Neural crest cell (in vitro differentiated cells): ENCODE data around the gene FAF1. TPM values are rescaled to one million over a fixed set of nuclear protein-coding genes. Genes with fewer than 3 reads are reported as not detected.
"Not testable (repeated sequence)": the region's sequence is repeated elsewhere in the genome, so short reads cannot be mapped to it uniquely, and the experiment has no call there.

Experiments
- DNase-seq: peaks from one replicate; pipeline ENCODE4 v3.0.0; 2021; ENCODE audit warnings: low read depth, mixed read lengths, low spot score
- H3K27ac Mint-ChIP-seq: one replicate; pipeline ENCODE4 v1.8.0; 2021; ENCODE audit warnings: mild to moderate bottlenecking, mixed read lengths; ENCODE audit not compliant: unreplicated experiment
- H3K27me3 Mint-ChIP-seq: 2 replicates; pipeline ENCODE4 v1.8.0; 2021; ENCODE audit warnings: low read depth, mild to moderate bottlenecking, mixed read lengths
- H3K36me3 Mint-ChIP-seq: 2 replicates; pipeline ENCODE4 v1.8.0; 2021; ENCODE audit warnings: low read depth, mild to moderate bottlenecking, mixed read lengths
- H3K4me1 Mint-ChIP-seq: 2 replicates; pipeline ENCODE4 v1.8.0; 2021; ENCODE audit warnings: mixed read lengths
- H3K4me3 Mint-ChIP-seq: one replicate; pipeline ENCODE4 v1.8.0; 2021; ENCODE audit warnings: mild to moderate bottlenecking, mixed read lengths
- H3K9me3 Mint-ChIP-seq: 2 replicates; pipeline ENCODE4 v1.8.0; 2021; ENCODE audit warnings: mixed read lengths
- CTCF ChIP-seq: fragments of 200-600 bp; sonication (generic); conservative IDR thresholded peaks from 2 replicates; pipeline ENCODE4 v1.5.0; 2021; ENCODE audit warnings: antibody characterized with exemption, mild to moderate bottlenecking
- total RNA-seq: library from RNA; stranded (reverse); gene quantifications from 2 replicates; pipeline ENCODE4 v1.2.1, GENCODE V29; 2021

Gene FAF1
- total RNA-seq, 1 donor from 2014 or later, result 73.0 TPM

- Mint-ChIP-seq H3K27me3 (no peaks in the 10 kb centered on the region), H3K36me3 (peaks cover 14% of the 10 kb centered on the region), H3K4me1 (no peaks in the 10 kb centered on the region)
Measured at GRCh38 chr1:50913954-50914353, 46.1 kb downstream of the FAF1 start.

GRCh38 chr1:50910356-50910755 lies 49.7 kb downstream of the FAF1 start:
- H3K9me3 Mint-ChIP-seq, H3K4me1 Mint-ChIP-seq, H3K27me3 Mint-ChIP-seq, H3K4me3 Mint-ChIP-seq: not testable (repeated sequence)
- peak; percentile 6 for DNase-seq
- Mint-ChIP-seq H3K27ac (peak overlapping the region; percentile 93), H3K36me3 (peaks cover 27% of the 10 kb centered on the region)

More at GRCh38 chr1:50913954-50914353, 46.1 kb downstream of the FAF1 start:
- Mint-ChIP-seq H3K9me3 (no peaks in the 10 kb centered on the region), H3K4me3 (no peak overlapping the region), H3K27ac (no peak overlapping the region)
- no peak for TF ChIP-seq CTCF
- no peak for DNase-seq

GRCh38 chr1:50907610-50908009 lies 52.5 kb downstream of the FAF1 start:
- not testable (repeated sequence) for H3K9me3 Mint-ChIP-seq, DNase-seq, H3K4me3 Mint-ChIP-seq, H3K27me3 Mint-ChIP-seq, H3K27ac Mint-ChIP-seq, H3K4me1 Mint-ChIP-seq
- H3K36me3 Mint-ChIP-seq, result peaks cover 27% of the 10 kb centered on the region

DNA sequence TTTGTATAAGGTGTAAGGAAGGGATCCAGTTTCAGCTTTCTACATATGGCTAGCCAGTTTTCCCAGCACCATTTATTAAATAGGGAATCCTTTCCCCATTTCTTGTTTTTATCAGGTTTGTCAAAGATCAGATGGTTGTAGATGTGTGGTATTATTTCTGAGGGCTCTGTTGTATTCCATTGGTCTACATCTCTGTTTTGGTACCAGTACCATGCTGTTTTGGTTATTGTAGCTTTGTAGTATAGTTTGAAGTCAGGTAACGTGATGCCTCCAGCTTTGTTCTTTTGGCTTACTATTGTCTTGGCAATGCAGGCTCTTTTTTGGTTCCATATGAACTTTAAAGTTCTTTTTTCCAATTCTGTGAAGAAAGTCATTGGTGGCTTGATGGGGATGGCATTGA lies 54.0 kb downstream of the FAF1 start:
- not testable (repeated sequence) for H3K27me3 Mint-ChIP-seq, H3K4me3 Mint-ChIP-seq, H3K4me1 Mint-ChIP-seq, DNase-seq, H3K27ac Mint-ChIP-seq, H3K9me3 Mint-ChIP-seq
- H3K36me3 Mint-ChIP-seq, result peaks cover 27% of the 10 kb centered on the region

DNA sequence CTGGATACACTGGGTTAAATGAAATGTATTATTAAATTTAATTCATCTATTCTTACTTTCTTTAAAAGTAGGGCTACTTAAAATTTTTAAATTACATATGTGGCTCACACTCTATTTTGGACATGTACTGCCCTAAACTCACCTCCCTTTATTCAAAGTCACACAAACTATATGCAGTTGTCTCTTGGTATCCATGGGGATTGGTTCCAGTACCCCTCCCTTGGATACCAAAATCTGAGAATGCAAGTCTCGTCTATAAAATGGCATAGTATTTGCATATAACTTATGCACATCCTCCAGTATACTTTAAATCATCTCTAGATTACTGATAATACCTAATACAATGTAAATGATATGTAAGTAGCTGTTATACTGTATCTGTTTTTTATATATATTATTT lies 57.6 kb downstream of the FAF1 start:
- Mint-ChIP-seq H3K4me3 (no peak overlapping the region), H3K4me1 (no peaks in the 10 kb centered on the region), H3K9me3 (no peaks in the 10 kb centered on the region), H3K27me3 (no peaks in the 10 kb centered on the region), H3K36me3 (peaks cover 7% of the 10 kb centered on the region), H3K27ac (no peak overlapping the region)
- no peak for TF ChIP-seq CTCF
- DNase-seq, result no peak

DNA sequence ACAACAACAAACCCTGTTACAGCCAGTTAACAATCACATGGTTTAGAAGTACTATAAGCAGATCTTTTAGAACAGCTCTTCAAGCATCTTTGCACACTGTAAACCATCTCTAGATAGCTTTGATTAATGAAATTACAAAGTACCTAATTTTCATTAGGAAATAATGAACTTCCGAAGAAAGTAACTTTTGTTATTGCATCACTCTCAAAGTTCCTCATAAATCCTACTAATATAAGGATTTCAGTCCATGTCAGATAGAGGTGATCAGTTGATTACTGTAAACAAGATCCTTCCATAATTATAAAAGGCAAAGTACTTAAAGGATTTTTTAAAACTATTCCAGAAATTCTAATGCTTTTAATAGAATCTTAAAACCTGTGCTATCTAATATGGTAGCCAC lies 58.2 kb downstream of the FAF1 start:
- H3K36me3 Mint-ChIP-seq, result peaks cover 7% of the 10 kb centered on the region
- H3K27ac Mint-ChIP-seq, result no peak overlapping the region
- H3K4me3 Mint-ChIP-seq, result no peak overlapping the region

DNA sequence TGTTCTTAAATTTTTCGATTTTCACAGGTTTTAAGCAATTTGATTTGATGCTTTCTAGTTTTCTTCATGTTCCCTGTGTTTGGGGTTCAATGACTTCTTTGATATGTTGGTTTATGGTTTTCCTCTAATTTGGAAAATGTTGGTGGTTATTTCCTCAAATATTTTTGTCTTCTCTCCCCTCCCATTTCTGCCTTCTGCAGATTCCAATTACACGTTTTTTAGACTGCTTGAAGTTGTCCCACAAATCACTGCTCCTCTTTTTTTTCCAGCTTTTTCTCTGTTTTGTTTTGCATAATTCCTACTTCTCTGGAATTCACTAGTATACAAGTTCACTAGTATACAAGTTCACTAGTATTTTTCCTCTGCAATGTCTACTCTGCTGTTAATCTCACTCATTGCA lies 61.3 kb downstream of the FAF1 start:
- Mint-ChIP-seq H3K27ac (no peak overlapping the region), H3K4me1 (no peaks in the 10 kb centered on the region), H3K4me3 (no peak overlapping the region), H3K27me3 (no peaks in the 10 kb centered on the region), H3K36me3 (peaks cover 14% of the 10 kb centered on the region), H3K9me3 (peaks cover 7% of the 10 kb centered on the region)
- no peak for TF ChIP-seq CTCF
- no peak for DNase-seq

More for the DNA sequence above, 58.2 kb downstream of the FAF1 start:
- TF ChIP-seq CTCF, result no peak
- no peak for DNase-seq
- Mint-ChIP-seq H3K9me3 (no peaks in the 10 kb centered on the region), H3K4me1 (no peaks in the 10 kb centered on the region), H3K27me3 (no peaks in the 10 kb centered on the region)
